ENCODE measurements around the gene RAPGEF1. TPM values are rescaled to one million over a fixed set of nuclear protein-coding genes. Genes with fewer than 3 reads are reported as not detected.

The RAPGEF1 gene
- total and polyA plus RNA-seq, 2 experiments from 2014 or later: 3.3 to 24.1 TPM

GRCh38 chr9:131612851-131613250, 127.0 kb downstream of the RAPGEF1 start:
- H3K27ac ChIP-seq: no peak overlapping the region
- no peak overlapping the region for H3K9ac ChIP-seq
- TF ChIP-seq EZH2 (IDR thresholded peaks at IDR 0.05; ENCODE audit: insufficient read depth, poor library complexity, severe bottlenecking): no peak
- no peak for TF ChIP-seq EZH2phosphoT487 (IDR thresholded peaks at IDR 0.05; ENCODE audit: insufficient read depth, low read depth)
- in situ Hi-C loops (cut with MboI): loop anchor here (25.0 kb wide), 1 partner anchor 649 kb away; no protein-coding TSS in a partner anchor
- H3F3A ChIP-seq (ENCODE audit: insufficient read depth): peaks cover 42% of the 10 kb centered on the region
- H3K4me2 ChIP-seq (ENCODE audit: unreplicated experiment): no peak overlapping the region
- H3K9me2 ChIP-seq (ENCODE audit: insufficient read depth): no peaks in the 10 kb centered on the region
- H4K20me1 ChIP-seq (ENCODE audit: insufficient read depth): no peaks in the 10 kb centered on the region
- H3K36me3 ChIP-seq (ENCODE audit: low read depth): no peaks in the 10 kb centered on the region
- 89 to 90% methylated on average over 7 of the region's 7 CpGs for WGBS, 2 experiments (ENCODE audit: low coverage in 1 of 2, low lambda C conversion rate in 2 of 2, missing lambda C conversion rate in 2 of 2)
- H3K4me1 ChIP-seq (ENCODE audit: insufficient read depth): peaks cover 29% of the 10 kb centered on the region
- H3K4me3 ChIP-seq: no peak overlapping the region
- DNase-seq: no peak
- no peaks in the 10 kb centered on the region for H3K27me3 ChIP-seq (replicated peaks; ENCODE audit: insufficient read depth)
- H2AFZ ChIP-seq: no peak overlapping the region
- no peaks in the 10 kb centered on the region for H3K9me3 ChIP-seq (ENCODE audit: low read depth)
- H3K79me2 ChIP-seq (ENCODE audit: insufficient read depth): no peaks in the 10 kb centered on the region

GRCh38 chr9:131611586-131612315, 128.1 kb downstream of the RAPGEF1 start:
- Histone ChIP-seq H3K27ac (no peak overlapping the region), H3K79me2 (ENCODE audit: insufficient read depth) (no peaks in the 10 kb centered on the region), H2AFZ (no peak overlapping the region), H3K4me3 (no peak overlapping the region), H3F3A (ENCODE audit: insufficient read depth) (peaks cover 44% of the 10 kb centered on the region), H4K20me1 (ENCODE audit: insufficient read depth) (no peaks in the 10 kb centered on the region), H3K4me1 (ENCODE audit: insufficient read depth) (peaks cover 30% of the 10 kb centered on the region), H3K9me2 (ENCODE audit: insufficient read depth) (no peaks in the 10 kb centered on the region), H3K27me3 (replicated peaks; ENCODE audit: insufficient read depth) (no peaks in the 10 kb centered on the region), H3K9ac (no peak overlapping the region), H3K9me3 (ENCODE audit: low read depth) (no peaks in the 10 kb centered on the region), H3K4me2 (ENCODE audit: unreplicated experiment) (no peak overlapping the region), H3K36me3 (ENCODE audit: low read depth) (no peaks in the 10 kb centered on the region)
- no peak for DNase-seq
- TF ChIP-seq EZH2 (IDR thresholded peaks at IDR 0.05; ENCODE audit: insufficient read depth, poor library complexity, severe bottlenecking) (no peak), EZH2phosphoT487 (IDR thresholded peaks at IDR 0.05; ENCODE audit: insufficient read depth, low read depth) (no peak)
- in situ Hi-C loops (cut with MboI): loop anchor here (25.0 kb wide), 1 partner anchor 651 kb away; no protein-coding TSS in a partner anchor
- 96 to 98% methylated on average over 11 of the region's 11 CpGs for WGBS, 2 experiments (ENCODE audit: low coverage in 1 of 2, low lambda C conversion rate in 2 of 2, missing lambda C conversion rate in 2 of 2)

GRCh38 chr9:131610231-131610761, 129.6 kb downstream of the RAPGEF1 start:
- no peaks in the 10 kb centered on the region for H3K27me3 ChIP-seq (replicated peaks; ENCODE audit: insufficient read depth)
- H4K20me1 ChIP-seq (ENCODE audit: insufficient read depth): no peaks in the 10 kb centered on the region
- peak; percentile 96 for DNase-seq
- no peaks in the 10 kb centered on the region for H3K79me2 ChIP-seq (ENCODE audit: insufficient read depth)
- H3K9me2 ChIP-seq (ENCODE audit: insufficient read depth): no peaks in the 10 kb centered on the region
- in situ Hi-C loops (cut with MboI): loop anchor here (25.0 kb wide), 1 partner anchor 652 kb away; no protein-coding TSS in a partner anchor
- no peak overlapping the region for H2AFZ ChIP-seq
- peak overlapping the region; percentile 60 for H3K9ac ChIP-seq
- H3K4me1 ChIP-seq (ENCODE audit: insufficient read depth): peaks cover 30% of the 10 kb centered on the region
- no peak for TF ChIP-seq EZH2phosphoT487 (IDR thresholded peaks at IDR 0.05; ENCODE audit: insufficient read depth, low read depth)
- TF ChIP-seq EZH2 (IDR thresholded peaks at IDR 0.05; ENCODE audit: insufficient read depth, poor library complexity, severe bottlenecking): no peak
- peak overlapping the region; percentile 57 for H3K4me2 ChIP-seq (ENCODE audit: unreplicated experiment)
- WGBS, 2 experiments (ENCODE audit: low coverage in 1 of 2, low lambda C conversion rate in 2 of 2, missing lambda C conversion rate in 2 of 2): 22 to 27% methylated on average over 7 of the region's 7 CpGs
- H3K9me3 ChIP-seq (ENCODE audit: low read depth): no peaks in the 10 kb centered on the region
- peak overlapping the region; percentile 21; the same call in 1 of the 2 replicates for H3K4me3 ChIP-seq
- H3K27ac ChIP-seq: peak overlapping the region; percentile 77
- no peaks in the 10 kb centered on the region for H3K36me3 ChIP-seq (ENCODE audit: low read depth)
- peaks cover 44% of the 10 kb centered on the region for H3F3A ChIP-seq (ENCODE audit: insufficient read depth)

GRCh38 chr9:131609099-131609830, 130.6 kb downstream of the RAPGEF1 start:
- no peaks in the 10 kb centered on the region for H3K36me3 ChIP-seq (ENCODE audit: low read depth)
- H3K4me2 ChIP-seq (ENCODE audit: unreplicated experiment): peak overlapping the region; percentile 57
- H3K4me3 ChIP-seq: peak overlapping the region; percentile 43
- no peak overlapping the region for H2AFZ ChIP-seq
- in situ Hi-C loops (cut with MboI): loop anchor here (25.0 kb wide), 1 partner anchor 653 kb away; no protein-coding TSS in a partner anchor
- H3K79me2 ChIP-seq (ENCODE audit: insufficient read depth): no peaks in the 10 kb centered on the region
- peaks cover 30% of the 10 kb centered on the region for H3K4me1 ChIP-seq (ENCODE audit: insufficient read depth)
- peak overlapping the region; percentile 77 for H3K27ac ChIP-seq
- TF ChIP-seq EZH2phosphoT487 (IDR thresholded peaks at IDR 0.05; ENCODE audit: insufficient read depth, low read depth): no peak
- no peak for TF ChIP-seq EZH2 (IDR thresholded peaks at IDR 0.05; ENCODE audit: insufficient read depth, poor library complexity, severe bottlenecking)
- peaks cover 44% of the 10 kb centered on the region for H3F3A ChIP-seq (ENCODE audit: insufficient read depth)
- no peaks in the 10 kb centered on the region for H4K20me1 ChIP-seq (ENCODE audit: insufficient read depth)
- peak; percentile 92 for DNase-seq
- H3K9me3 ChIP-seq (ENCODE audit: low read depth): no peaks in the 10 kb centered on the region
- 4 to 7% methylated on average over 14 of the region's 14 CpGs for WGBS, 2 experiments (ENCODE audit: low coverage in 1 of 2, low lambda C conversion rate in 2 of 2, missing lambda C conversion rate in 2 of 2)
- H3K9me2 ChIP-seq (ENCODE audit: insufficient read depth): no peaks in the 10 kb centered on the region
- H3K9ac ChIP-seq: peak overlapping the region; percentile 60
- H3K27me3 ChIP-seq (replicated peaks; ENCODE audit: insufficient read depth): no peaks in the 10 kb centered on the region
